Measurements from ENCODE around the gene CSF3R.

- TF ChIP-seq CTCF (conservative IDR thresholded peaks at IDR 0.05 in 1 of 2, IDR thresholded peaks at IDR 0.05 in 1 of 2; ENCODE audit: extremely low read depth in 1 of 2, insufficient read depth in 1 of 2, low read depth in 1 of 2, low read length in 2 of 2), result no peak
- TF ChIP-seq EZH2 (IDR thresholded peaks at IDR 0.05; ENCODE audit: borderline replicate concordance, low read length), result no peak
Measured at GRCh38 chr1:36484099-36484498, 1.4 kb upstream of the CSF3R start.

All from mammary epithelial cell (primary cell).